ENCODE measurements around the gene KPNA4.

GRCh38 chr3:160458151-160458550 is 107.2 kb downstream of the KPNA4 start:
- no peak for TF ChIP-seq POLR2A (IDR thresholded peaks at IDR 0.05)
- TF ChIP-seq, protein P1, sequence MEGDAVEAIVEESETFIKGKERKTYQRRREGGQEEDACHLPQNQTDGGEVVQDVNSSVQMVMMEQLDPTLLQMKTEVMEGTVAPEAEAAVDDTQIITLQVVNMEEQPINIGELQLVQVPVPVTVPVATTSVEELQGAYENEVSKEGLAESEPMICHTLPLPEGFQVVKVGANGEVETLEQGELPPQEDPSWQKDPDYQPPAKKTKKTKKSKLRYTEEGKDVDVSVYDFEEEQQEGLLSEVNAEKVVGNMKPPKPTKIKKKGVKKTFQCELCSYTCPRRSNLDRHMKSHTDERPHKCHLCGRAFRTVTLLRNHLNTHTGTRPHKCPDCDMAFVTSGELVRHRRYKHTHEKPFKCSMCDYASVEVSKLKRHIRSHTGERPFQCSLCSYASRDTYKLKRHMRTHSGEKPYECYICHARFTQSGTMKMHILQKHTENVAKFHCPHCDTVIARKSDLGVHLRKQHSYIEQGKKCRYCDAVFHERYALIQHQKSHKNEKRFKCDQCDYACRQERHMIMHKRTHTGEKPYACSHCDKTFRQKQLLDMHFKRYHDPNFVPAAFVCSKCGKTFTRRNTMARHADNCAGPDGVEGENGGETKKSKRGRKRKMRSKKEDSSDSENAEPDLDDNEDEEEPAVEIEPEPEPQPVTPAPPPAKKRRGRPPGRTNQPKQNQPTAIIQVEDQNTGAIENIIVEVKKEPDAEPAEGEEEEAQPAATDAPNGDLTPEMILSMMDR (IDR thresholded peaks at IDR 0.05) = no peak
